GM12878 (cell line): Measurements from ENCODE around the gene CFAP70.

ENCODE experiments used
- EP300 ChIP-seq, 2 experiments: fragments of 150-350 bp in 1 of 2; IDR thresholded peaks; 2 replicates each; pipeline ENCODE4 v1.6.1; 2011 to 2012; ENCODE audit warnings: low read depth in 2 of 2, low read length in 2 of 2, borderline replicate concordance in 1 of 2, improper control_type of control experiment in 1 of 2, inconsistent platforms in 1 of 2; ENCODE audit not compliant: control insufficient read depth in 1 of 2
- POLR2A ChIP-seq: IDR thresholded peaks from 2 replicates; pipeline ENCODE4 v1.6.1; 2011; ENCODE audit warnings: low read depth, mild to moderate bottlenecking, low read length
- POLR2AphosphoS2 ChIP-seq: IDR thresholded peaks from 2 replicates; pipeline ENCODE4 v1.6.1; 2011; ENCODE audit warnings: low read depth, mild to moderate bottlenecking, low read length, improper control_type of control experiment, moderate library complexity
- TAF1 ChIP-seq: IDR thresholded peaks from 2 replicates; pipeline ENCODE4 v1.6.1; 2011; ENCODE audit warnings: mild to moderate bottlenecking, low read depth, low read length, borderline replicate concordance
- YY1 ChIP-seq: IDR thresholded peaks from 2 replicates; pipeline ENCODE4 v1.6.1; 2011; ENCODE audit warnings: low read depth, mild to moderate bottlenecking, low read length

- TF ChIP-seq TAF1 (no peak), EP300 (IDR thresholded peaks at IDR 0.05; ENCODE audit: borderline replicate concordance in 1 of 2, control insufficient read depth in 1 of 2, low read depth in 2 of 2, low read length in 2 of 2) (no peak), POLR2AphosphoS2 (no peak), POLR2A (no peak), YY1 (no peak)
Observed at GRCh38 chr10:73296946-73297345, 61.7 kb downstream of the CFAP70 start.
